HG02943 (cell line): ENCODE measurements around the gene CAMSAP1.
A peak's percentile ranks its signal among the peaks of the same experiment; 100 is the strongest.
"Not testable (repeated sequence)": the region's sequence is repeated elsewhere in the genome, so short reads cannot be mapped to it uniquely, and the experiment has no call there.

Source experiments
- ATAC-seq: cut with Tn5 transposase; IDR thresholded peaks from one replicate; pipeline ENCODE4 v1.9.1; 2021; ENCODE audit warnings: mild to moderate bottlenecking, low read depth, moderate library complexity; ENCODE audit not compliant: unreplicated experiment

The CAMSAP1 gene

DNA sequence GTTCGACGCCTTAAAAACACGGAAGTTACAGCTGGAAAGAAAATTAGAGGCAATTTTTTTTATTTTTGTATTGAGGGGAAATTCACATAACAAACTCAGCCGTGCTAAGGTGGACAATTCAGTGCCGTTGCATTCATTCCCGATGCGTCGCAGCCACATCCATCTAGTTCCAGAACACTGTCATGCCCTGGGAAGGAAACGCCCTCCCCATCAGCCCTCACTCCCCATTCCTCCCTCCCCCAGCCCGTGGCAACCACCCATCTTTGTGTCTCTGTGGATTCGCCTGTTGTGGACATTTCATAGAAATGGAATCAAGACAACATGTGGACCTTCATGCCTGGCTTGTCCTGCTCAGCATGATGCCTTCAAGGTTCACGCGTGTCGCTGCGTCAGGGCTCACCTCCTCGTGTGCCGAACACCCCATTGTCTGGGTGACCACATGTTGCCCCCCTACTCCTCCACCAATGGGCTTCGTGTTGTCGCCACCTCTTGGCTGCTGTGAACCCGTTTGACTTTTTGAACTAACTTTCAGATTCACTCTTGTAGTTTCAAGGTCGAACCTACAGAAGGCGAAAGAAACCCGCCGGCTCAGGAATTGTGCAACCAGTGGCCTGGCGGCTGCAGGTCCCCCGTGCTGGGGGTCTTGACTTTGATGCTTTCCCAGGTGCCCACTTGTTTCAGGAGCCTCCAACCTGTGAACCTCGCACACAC lies 17.4 kb upstream of the CAMSAP1 start:
- no peak for ATAC-seq

DNA sequence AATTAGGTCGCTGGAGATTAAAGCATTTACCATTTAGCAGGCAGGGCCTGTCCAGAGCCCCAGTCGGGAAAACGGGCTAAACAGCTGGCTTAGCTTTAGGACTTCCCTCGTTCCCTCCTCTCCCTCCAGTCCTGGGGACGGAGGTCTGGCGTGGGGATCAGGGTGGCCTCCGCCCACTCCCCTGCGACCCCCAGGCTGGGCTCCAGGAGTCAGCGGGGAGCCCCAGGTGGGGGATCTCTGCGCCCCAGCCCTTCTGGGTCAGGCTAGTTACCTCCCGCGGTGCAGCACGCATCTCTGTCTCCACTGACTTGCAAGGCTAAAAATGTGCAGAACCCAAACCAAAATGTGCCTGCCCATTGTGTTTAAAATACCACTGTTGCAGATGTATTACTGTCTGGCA lies 16.2 kb upstream of the CAMSAP1 start:
- ATAC-seq: no peak

DNA sequence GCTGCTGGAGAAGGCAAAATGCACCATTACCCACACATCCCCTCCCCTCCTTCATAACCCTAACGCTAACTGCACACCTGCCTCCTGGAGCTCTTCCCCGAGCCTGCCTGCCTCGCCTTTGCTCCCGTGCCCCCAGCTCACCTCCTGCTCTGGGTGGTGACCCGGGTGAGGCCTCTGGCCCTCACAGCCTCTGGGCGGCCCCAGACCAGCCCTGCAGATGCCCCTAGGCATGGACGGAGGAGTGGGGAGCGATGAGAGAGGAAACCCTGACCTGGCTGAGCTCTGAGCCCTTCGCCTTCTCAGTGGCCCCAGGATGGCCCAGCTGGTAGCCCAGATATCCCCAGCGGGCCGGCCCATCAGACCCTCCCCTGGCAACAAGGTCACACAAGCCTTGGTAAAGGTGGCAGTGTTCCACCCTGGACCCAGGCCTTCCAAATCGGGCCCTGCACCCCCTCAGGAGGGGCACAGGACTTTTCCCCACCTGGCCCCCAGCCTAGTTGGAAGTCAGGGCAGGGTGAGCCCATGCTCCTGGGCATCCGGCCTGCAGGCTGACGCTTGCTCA lies 14.5 kb upstream of the CAMSAP1 start:
- ATAC-seq: no peak

DNA sequence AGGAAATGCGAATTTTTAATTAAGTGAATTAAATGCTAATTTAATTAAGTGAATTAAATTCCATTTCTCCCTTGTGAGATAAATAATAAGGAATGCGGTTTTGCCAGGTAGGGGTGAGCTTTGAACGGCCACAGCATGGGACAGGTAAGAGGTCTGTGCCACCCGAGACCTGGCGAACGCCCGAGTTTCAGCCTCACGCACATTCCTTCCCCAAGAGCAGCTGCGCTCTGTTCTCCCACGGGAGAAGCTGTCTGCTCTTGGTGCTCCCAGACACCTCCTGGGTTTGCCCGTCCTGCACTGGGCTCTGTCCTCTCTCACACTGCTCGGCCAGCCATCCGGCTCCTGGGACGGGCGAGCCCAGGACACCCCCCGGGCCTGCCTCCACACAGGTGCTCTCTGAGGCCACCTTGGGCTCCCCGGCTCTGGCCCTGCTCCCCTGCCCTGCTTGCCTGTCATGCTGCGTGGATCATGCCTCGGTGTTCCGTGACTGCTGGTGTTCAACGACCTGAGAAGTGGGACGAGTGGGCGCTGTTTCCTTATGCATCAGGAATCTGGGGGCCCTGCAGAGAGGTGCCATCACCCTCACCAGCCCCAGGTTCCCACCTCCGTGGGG lies 13.7 kb upstream of the CAMSAP1 start:
- ATAC-seq: no peak

DNA sequence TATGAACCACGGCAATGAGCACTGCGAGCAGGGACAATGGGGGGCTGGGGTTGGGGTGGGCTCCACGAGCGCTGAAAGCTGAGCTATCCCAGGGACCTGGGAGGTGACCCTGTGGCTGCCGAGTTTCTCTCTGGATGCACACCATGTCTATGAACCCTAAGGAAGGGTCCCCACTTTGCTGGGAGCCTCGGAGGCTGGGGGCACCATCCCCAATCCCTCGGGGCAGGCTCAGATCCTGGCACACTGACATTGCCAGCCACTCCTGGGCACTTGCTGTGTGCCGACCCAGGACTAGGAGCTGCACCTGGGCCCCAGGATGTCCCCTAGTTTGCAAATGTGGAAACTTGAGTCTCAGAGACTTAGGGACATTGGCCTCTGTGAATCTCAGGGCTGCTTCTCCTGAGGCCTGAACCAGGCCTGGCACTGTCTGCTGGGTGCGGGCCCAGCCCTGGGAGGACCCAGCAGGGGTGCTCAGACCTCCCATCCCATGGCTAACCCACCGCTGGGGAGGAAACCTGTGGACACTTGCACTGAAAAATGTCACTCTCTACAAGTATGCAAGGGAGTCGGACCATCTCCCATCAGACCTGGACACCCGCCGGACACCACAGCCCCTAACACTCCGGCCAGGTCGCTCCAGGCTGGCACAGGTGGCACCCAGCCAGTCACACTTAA lies 13.0 kb upstream of the CAMSAP1 start:
- no peak for ATAC-seq

DNA sequence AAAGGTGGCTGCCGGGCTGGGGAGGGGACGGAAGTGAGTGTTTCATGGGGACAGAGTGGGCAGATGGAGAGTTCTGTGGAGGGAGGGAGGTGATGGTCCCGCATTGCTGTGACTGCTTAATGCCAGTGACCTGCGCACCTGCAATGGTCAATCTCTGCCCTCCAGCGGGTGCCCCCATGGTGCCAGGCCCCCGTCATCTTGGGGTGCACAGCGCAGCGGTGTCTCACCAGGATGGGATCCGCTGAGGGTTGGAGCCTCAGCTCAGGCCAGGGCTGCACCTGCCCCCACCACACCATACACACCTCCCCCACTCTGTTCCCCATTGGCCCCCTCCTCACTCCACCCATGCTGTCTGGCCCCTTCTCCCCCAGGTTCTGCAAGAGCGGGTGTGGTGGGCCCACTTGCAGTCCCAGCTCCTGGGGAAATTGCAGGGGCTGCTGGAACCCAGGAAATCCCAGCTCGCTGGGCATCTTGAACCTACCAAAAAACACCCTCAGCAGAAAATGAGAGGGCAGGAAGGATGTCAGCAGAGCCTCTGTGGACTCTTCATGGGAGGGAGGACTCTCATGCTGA lies 12.1 kb upstream of the CAMSAP1 start:
- no peak for ATAC-seq

DNA sequence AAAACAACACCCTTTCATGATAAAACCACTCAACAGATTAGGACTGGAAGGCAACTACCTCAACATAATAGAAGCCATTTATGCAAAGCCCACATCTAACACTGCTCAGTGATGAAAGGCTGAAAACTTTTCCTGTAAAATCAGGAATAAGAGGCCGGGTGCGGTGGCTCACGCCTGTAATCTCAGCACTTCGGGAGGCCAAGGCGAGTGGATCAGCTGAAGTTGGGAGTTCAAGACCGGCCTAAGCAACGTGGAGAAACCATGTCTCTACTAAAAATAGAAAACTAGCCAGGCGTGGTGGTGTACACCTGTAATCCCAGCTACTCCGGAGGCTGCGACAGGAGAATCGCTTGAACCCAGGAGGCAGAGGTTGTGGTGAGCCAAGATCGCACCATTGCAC lies 8.9 kb upstream of the CAMSAP1 start:
- ATAC-seq: not testable (repeated sequence)

DNA sequence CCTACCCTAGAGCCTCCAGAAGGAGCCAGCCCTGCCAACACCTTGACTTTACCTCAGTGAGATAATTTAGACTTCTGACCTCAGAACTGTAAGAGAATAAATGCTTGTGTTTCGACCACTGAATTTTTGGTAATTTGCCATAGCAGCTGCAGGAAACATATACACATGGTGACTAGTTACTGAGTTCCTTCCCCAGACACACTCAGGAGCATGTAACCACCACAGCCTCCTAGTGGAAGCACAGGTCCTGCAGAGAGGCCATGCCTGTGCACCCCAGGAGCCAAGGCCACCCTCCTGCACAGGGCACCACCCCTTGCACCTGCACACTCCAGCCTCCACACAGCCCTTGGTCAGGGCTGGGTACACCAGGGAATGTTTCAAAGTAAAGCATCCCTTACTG lies 7.6 kb upstream of the CAMSAP1 start:
- no peak for ATAC-seq

DNA sequence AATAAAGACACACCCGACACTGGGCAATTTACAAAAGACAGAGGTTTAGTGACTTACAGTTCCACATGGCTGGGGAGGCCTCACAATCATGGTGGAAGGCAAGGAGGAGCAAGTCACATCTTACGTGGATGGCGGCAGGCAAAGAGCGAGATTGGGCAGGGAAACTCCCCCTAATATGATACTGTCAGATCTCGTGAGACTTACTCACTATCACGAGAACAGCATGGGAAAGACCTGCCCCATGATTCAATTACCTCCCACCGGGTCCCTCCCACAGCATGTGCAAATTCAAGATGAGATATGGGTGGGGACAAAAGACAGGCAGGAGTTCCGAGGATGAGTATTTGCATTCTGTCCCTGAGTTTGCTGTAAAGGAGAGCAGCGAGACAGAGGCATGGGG lies 3.9 kb upstream of the CAMSAP1 start:
- not testable (repeated sequence) for ATAC-seq

DNA sequence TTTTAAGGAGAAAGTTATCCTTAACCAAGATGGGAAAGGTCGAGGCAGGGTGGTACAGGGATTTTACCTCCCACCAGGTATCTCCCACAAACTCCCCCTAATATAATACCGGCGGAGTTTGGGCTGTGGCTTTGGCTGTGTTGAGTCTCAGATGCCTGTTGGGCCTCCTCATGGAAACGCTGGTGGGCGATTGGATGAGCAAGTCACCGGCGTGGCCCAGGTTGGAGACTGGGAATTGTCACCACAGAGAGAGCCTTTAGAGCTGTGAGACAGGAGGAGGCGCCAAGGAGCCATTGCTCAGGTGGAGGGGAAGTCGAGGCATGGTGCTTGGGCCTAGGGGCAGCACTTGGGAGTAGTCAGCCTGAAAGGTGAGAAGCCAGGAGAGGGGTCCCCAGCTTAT lies 3.4 kb upstream of the CAMSAP1 start:
- no peak for ATAC-seq

DNA sequence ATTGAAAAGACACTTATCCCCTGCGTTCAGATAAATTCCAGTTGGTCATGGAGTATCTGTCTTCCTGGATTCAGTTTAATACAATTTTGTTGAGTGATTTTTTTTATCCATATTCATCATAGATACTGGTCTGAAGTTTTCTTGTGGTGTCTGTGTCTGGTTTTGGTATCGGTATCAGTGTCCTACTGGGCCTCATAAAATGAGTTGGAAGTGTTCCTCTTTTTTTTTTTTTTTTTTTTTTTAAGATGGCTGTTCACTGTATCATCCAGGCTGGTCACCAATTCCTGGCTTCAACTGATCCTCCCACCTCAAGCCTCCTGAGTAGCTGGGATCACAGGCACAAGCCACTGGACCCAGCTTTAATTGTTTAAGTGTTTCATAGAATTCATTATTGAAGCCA lies 2.9 kb upstream of the CAMSAP1 start:
- no peak for ATAC-seq

DNA sequence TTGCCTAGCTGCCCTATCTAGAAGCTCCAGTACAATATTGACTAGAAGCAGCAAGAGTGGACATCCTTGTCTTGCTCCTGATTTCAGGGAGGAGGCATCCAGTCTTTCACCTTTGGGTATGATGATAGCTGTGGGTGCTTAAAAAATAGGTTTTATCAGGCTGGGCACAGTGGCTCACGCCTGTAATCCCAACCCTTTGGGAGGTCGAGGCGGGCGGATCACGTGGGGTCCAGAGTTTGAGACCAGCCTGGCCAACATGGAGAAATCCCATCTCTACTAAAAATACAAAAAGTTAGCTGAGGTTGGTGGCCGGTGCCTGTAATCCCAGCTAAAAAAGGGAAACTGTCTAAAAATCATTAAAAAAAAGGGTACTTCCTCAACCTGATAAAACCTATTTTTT lies 2.0 kb upstream of the CAMSAP1 start:
- ATAC-seq: no peak

DNA sequence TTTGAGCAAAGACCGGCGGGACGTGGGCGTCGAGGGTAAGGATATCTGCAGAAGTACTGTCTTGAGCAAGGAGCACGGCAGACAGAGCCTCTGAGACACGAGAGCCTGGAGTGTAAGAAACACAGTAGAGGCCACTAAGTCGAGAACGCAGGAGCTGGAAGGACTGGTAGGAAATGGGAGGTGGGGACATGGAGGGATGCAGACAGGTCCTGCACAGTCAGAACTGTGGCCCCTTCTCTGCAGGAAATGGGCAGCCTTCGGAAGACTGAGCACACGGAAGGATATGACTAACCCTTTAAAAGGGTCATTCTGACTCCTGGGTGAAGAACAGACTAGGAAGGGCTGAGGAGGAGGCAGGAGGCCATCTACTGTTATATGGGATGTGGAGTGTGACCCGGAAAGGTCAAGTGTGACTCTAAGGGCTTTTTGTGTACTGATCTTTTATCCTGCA lies 1.4 kb upstream of the CAMSAP1 start:
- no peak for ATAC-seq

DNA sequence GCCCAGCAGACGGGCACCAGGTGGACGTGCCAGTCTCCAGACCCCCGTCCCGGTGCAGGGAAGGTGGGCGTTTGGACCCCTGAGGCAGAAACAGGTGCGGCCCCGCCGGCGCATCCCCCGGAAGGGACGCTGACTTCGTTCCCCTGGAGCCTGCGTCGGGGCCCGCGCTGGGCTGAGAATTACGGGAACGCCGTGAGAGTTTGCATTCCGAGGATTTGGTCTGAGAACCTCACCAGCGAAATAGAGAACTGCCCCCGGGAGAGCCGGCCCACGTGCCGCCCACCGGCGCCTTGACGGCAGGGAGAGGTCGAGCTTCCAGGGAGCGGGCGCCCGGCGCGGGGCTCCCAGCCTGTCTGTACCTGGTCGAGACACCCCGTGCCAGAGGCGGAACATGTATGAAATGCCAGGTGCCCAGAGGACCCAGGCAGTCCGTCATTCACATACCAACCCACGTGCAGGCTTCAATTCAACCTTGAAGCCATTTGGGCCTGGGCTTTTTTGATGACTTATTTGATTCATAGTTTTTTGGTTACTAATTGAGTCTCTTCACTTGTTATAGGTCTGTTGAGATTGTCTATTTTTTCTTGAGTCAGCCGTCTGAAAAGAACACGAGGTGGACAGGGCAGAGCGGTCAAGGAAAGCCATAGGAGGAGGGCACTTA lies 877 bp upstream of the CAMSAP1 start:
- peak; percentile 2 for ATAC-seq

DNA sequence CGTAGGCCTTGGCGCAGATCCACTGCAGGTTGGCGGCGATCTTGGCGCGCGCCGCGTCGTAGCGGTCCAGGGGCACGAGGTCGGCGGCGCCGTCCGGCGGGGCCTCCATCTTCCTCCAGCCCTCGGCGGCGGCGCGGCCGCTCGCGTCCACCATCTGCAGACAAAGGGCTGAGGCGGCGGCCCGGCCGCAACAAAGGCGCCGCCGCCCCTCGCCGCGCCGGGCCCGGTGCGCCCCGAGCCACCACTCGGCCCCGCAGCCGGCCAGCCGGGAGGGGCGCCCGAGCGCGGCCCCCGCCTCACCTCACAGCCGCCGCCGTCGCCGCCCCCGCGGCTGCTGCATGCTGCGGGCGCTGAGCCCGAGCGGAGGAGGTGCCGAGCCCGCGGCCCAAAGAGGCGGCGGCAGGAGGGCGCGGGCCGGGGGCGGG lies 328 bp downstream of the CAMSAP1 start:
- peak; percentile 30 for ATAC-seq

DNA sequence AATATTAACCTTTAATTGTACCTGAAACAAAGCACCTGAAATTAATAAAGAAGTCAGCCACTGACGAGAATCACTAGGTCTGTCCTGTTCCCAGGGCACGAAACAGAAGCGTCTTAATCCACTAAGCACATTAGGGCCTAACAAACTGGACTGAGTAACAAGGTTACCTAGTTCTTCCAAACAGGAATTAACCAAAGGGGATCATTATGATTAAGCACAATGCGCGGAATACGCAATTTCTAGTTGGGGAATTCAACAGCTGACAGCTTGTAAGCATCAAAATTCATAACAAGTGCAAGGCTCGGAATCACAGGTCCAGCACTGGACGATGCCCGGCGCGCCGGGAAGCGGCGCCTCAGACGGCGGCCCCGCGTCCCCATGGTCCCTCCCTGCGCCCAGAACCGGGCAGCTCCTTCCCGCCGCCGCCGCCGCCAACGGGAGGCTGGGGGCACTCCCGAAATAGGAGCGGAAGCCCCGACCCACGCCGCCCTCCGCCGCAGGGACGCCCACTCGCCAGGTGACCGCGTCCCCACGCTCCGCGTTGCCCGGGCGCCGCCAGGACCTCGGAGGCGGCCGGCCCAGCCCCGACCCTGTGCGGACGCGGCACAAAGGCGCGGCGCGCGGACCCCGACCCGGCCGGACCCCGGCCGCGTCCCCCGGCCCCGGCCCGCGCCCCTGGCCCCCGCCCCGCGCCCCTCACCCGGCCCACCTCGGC lies 898 bp downstream of the CAMSAP1 start:
- ATAC-seq: no peak

DNA sequence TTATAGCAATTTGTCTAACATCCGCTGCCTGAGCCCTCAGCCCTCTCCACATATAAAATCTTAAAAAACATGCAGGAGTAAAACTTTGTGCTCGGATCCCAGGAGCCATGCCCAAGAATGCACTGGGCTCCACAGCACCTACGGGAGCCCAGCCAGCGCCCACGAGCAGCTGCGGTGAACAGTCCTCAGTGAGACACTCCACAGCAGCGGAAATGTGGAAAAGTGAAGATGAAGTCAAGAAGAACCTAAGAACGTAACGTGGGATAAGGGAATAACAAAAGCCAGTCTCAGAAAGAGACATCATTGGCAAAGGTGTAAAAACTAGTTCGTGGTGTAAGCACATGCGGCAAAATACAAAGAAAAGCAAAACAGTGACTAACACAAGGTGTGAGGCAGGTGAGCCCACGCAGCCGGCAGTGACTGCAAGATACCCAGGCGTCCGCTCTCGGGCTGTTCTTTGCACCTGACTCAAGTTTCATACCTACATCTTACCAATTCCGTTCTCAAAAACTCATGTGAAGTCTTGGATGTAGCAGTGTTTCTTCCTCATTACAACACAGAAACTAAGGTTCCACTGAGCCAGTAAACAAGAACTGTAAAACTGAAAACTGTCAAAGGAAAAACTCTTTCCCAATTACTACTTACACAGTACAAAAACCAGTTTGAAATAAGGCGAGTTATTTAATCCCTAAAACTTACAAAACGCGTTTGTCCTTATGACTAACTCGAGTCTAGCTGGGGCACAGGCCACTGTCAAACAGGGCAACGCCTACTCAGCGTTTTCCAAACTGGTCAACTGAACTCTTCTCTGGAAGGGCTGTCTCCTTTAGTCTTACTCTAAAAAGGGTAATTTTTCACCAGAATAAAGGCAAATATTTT lies 1.7 kb downstream of the CAMSAP1 start:
- ATAC-seq: no peak

DNA sequence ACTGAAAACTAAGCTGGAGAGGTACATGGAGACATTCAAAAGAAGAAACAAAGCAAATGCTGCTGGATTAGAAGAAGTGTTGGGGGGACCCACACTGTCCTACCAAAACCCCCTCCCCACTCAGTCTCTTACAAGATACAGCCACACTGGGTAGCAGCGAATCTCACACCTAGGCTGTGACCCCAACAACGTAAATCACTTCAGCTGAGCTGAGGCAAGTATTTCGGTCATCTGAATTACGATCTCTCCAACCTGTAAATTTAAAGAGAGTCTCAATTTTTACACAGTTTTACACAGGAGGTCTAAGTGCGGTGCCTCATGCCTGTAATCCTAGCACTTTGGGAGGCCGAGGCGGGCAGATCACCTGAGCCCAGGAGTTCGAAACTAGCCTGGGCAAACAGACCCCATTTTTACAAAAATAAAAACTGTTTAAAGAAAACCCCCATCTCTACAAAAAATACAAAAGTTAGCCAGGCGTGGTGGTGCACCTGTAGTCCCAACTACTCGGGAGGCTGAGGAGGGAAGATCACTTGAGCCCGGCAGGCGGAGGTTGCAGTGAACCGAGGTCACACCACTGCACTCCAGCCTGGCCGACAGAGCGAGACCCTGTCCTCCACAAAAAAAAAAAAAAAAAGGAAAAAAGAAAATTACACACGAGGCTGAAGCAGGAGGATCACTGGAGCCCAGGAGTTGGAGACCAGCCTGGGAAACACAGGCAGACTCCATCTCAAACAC lies 3.4 kb downstream of the CAMSAP1 start:
- ATAC-seq: no peak

DNA sequence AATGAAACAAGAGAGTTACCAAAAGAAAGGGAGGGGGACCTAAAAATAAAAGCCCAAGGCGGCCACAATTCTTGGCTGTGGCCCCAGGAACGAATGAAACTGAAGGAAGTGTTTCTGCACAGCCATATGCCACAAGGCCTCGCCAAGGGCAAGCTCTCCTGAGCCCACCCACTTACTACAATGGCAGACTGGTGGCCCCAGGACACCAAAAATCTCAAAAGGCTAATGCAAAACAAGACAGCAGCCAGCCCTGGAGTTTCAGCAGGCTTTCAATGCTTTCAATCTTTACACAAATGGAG lies 4.0 kb downstream of the CAMSAP1 start:
- ATAC-seq: no peak
